Cardiac muscle cell (in vitro differentiated cells and primary cell): ENCODE data around the gene MYO1B. TPM values are rescaled to one million over a fixed set of nuclear protein-coding genes. Genes with fewer than 3 reads are reported as not detected.

Source experiments
- DNase-seq, 2 donors: peaks; one replicate each; pipeline versions ENCODE4 v3.0.0 to v3.0.0-alpha.2; 2010 to 2017; ENCODE audit warnings: low read depth in 1 of 2, low spot score in 1 of 2
- H3K27ac ChIP-seq: fragments of 200-600 bp; sonication (generic); 2 replicates; pipeline ENCODE4 v1.5.1; 2016
- H3K27me3 ChIP-seq: fragments of 200-600 bp; sonication (generic); 2 replicates; pipeline ENCODE4 v1.6.0; 2016; ENCODE audit warnings: control low read depth
- H3K36me3 ChIP-seq: fragments of 200-600 bp; sonication (generic); 2 replicates; pipeline ENCODE4 v1.5.1; 2016; ENCODE audit warnings: control low read depth
- H3K4me1 ChIP-seq: fragments of 200-600 bp; sonication (generic); 2 replicates; pipeline ENCODE4 v1.8.1; 2017; ENCODE audit warnings: low read depth, mild to moderate bottlenecking, mixed run types
- H3K4me3 ChIP-seq: fragments of 200-600 bp; sonication (generic); 2 replicates; pipeline ENCODE4 v1.5.1; 2016; ENCODE audit warnings: mild to moderate bottlenecking
- H3K9me3 ChIP-seq: fragments of 200-600 bp; sonication (generic); 2 replicates; pipeline ENCODE4 v1.5.1; 2017; ENCODE audit warnings: low read depth, mild to moderate bottlenecking, control low read depth
- polyA plus RNA-seq: library from polyadenylated mRNA; unstranded; fragments of >200 nt; fragmentation: Nextera tagmentation; extraction: Ambion mirVana; gene quantifications from 2 replicates; pipeline ENCODE4 v1.2.1, GENCODE V29; 2016
- total RNA-seq: library from RNA; depleted of rRNA; stranded (reverse); fragments of >200 nt; gene quantifications from 2 replicates; pipeline ENCODE4 v1.2.3, GENCODE V29; 2016
- TF ChIP-seq, protein P1 (sequence below): IDR thresholded peaks from 2 replicates; pipeline ENCODE4 v1.5.1; 2012; ENCODE audit warnings: low read depth, mild to moderate bottlenecking, low read length

MYO1B gene
- total and polyA plus RNA-seq, 2 experiments from 2014 or later, result 33.1 to 44.5 TPM

- no peaks in the 10 kb centered on the region for H3K27me3 ChIP-seq
- H3K27ac ChIP-seq, result no peak overlapping the region
- TF ChIP-seq, protein P1, sequence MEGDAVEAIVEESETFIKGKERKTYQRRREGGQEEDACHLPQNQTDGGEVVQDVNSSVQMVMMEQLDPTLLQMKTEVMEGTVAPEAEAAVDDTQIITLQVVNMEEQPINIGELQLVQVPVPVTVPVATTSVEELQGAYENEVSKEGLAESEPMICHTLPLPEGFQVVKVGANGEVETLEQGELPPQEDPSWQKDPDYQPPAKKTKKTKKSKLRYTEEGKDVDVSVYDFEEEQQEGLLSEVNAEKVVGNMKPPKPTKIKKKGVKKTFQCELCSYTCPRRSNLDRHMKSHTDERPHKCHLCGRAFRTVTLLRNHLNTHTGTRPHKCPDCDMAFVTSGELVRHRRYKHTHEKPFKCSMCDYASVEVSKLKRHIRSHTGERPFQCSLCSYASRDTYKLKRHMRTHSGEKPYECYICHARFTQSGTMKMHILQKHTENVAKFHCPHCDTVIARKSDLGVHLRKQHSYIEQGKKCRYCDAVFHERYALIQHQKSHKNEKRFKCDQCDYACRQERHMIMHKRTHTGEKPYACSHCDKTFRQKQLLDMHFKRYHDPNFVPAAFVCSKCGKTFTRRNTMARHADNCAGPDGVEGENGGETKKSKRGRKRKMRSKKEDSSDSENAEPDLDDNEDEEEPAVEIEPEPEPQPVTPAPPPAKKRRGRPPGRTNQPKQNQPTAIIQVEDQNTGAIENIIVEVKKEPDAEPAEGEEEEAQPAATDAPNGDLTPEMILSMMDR, result no peak
- H3K9me3 ChIP-seq, result no peaks in the 10 kb centered on the region
- no peaks in the 10 kb centered on the region for H3K4me1 ChIP-seq
- no peaks in the 10 kb centered on the region for H3K36me3 ChIP-seq
- no peak overlapping the region for H3K4me3 ChIP-seq
- DNase-seq, result no peak
These were observed 10.8 kb upstream of the MYO1B start for GRCh38 chr2:191234376-191234775.

- DNase-seq, result no peak
- Histone ChIP-seq H3K9me3 (no peaks in the 10 kb centered on the region), H3K27me3 (no peaks in the 10 kb centered on the region), H3K36me3 (no peaks in the 10 kb centered on the region), H3K4me1 (no peaks in the 10 kb centered on the region), H3K4me3 (no peak overlapping the region), H3K27ac (no peak overlapping the region)
- TF ChIP-seq, protein P1, result no peak
These were observed 4.3 kb upstream of the MYO1B start for GRCh38 chr2:191240871-191241270.

GRCh38 chr2:191241418-191241817, 3.8 kb upstream of the MYO1B start:
- DNase-seq, result no peak
- no peaks in the 10 kb centered on the region for H3K4me1 ChIP-seq
- no peaks in the 10 kb centered on the region for H3K9me3 ChIP-seq
- no peaks in the 10 kb centered on the region for H3K27me3 ChIP-seq
- no peak overlapping the region for H3K27ac ChIP-seq
- TF ChIP-seq, protein P1, result no peak
- no peaks in the 10 kb centered on the region for H3K36me3 ChIP-seq
- no peak overlapping the region for H3K4me3 ChIP-seq

DNA sequence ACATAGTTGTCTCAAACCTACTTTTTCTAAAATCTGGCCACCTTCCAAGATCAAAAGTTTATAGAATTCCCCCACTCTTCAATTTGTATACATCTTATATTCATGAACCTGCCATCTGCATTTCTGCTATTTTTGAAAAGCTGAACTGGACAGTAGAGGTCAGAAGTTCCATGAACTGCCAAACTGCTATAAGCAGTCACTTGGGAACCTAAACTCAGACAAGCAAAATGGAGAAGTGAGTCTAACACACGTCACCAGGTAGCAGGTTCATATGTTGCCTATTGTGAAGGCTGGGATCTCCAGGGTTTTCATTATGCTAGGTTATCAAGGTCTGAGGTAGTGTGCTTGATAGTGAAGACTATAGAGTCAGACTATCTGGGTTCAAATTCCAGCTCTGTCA, 2.0 kb upstream of the MYO1B start:
- H3K9me3 ChIP-seq, result no peaks in the 10 kb centered on the region
- H3K4me1 ChIP-seq, result peaks cover 15% of the 10 kb centered on the region
- no peak for DNase-seq
- H3K36me3 ChIP-seq, result no peaks in the 10 kb centered on the region
- H3K27me3 ChIP-seq, result no peaks in the 10 kb centered on the region
- H3K27ac ChIP-seq, result no peak overlapping the region
- TF ChIP-seq, protein P1, result no peak
- no peak overlapping the region for H3K4me3 ChIP-seq

DNA sequence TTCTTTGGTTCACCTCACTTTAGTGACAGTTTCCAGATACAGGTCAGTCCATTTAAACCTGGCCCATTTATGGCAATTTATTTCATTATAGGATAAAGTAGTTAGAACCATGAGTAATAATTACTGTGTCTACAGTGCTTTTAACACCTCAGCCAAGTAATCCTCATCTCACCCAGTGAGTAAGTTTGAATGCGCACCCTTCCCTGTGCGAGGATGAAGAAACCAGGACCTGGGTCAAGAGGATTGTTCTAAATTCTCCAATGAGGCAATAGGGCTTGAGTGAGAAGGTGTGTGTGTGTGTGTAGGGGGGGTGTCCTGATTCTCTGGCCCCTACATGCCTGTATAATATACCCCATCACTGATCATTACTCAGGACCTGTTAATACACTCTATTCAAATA, 854 bp upstream of the MYO1B start:
- Histone ChIP-seq H3K4me1 (peaks cover 18% of the 10 kb centered on the region), H3K4me3 (no peak overlapping the region), H3K9me3 (no peaks in the 10 kb centered on the region), H3K27me3 (no peaks in the 10 kb centered on the region), H3K36me3 (no peaks in the 10 kb centered on the region), H3K27ac (no peak overlapping the region)
- DNase-seq, result no peak
- TF ChIP-seq, protein P1, result no peak
